GM19324 (cell line): ENCODE results near the gene NYAP2.

Experiments used
- ATAC-seq: cut with Tn5 transposase; IDR thresholded peaks from one replicate; pipeline ENCODE4 v1.9.1; 2021; ENCODE audit warnings: mild to moderate bottlenecking, moderate library complexity; ENCODE audit not compliant: unreplicated experiment, low FRiP score

NYAP2 gene

DNA sequence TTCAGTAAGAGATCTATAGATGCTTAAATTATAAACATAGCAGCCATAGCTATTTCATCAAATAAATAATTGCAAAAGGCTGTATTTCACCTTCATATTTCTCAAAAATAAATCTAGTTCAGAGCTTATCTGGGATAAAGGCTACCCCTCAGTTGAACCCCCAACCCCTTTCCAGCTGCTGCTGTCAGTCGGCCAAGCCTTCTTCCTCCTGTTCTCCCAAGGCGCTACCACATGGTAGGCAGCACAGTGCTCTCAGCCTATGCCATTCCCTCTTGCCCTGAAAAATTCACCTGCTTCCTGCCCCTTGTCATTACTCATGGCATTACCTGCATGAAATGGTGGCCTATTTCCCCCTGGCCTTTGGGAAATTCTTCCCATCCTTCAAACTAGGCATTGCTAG, 136.5 kb downstream of the NYAP2 start:
- ATAC-seq: no peak

DNA sequence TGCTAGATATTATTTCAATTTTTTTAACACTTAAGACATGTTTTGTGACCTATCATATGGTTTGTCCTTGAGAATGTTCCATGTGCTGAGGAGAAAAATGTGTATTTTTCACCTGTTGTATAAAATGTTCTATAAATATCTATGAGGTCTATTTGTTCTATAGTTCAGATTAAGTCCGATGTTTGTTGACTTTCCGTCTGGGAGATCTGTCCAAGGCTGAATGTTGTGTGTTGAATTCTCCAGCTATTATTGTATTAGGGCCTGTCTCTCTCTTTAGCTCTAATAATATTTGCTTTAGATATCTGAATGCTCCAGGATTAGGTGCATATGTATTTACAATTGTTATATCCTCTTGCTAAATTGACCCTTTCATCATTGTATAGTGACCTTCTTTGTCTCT, 144.1 kb downstream of the NYAP2 start:
- no peak for ATAC-seq

DNA sequence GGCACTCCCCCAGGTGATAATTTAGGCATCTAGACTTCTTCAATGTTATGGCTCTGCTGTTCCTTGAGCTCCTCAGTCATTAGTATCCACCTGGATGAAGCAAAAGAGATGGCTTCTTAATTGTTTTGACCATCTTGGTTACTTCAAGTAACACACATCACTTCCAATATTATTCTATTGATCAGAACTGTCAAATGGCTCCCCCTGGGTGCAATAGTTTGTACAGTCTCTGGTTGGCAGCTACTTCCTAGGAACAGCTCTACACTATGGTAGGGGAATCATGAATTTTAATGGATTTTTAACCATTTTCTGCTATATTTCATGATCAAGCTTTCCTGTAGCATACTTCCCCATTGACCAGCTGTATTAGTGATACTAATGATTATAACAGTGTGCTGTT, 157.0 kb downstream of the NYAP2 start:
- no peak for ATAC-seq

DNA sequence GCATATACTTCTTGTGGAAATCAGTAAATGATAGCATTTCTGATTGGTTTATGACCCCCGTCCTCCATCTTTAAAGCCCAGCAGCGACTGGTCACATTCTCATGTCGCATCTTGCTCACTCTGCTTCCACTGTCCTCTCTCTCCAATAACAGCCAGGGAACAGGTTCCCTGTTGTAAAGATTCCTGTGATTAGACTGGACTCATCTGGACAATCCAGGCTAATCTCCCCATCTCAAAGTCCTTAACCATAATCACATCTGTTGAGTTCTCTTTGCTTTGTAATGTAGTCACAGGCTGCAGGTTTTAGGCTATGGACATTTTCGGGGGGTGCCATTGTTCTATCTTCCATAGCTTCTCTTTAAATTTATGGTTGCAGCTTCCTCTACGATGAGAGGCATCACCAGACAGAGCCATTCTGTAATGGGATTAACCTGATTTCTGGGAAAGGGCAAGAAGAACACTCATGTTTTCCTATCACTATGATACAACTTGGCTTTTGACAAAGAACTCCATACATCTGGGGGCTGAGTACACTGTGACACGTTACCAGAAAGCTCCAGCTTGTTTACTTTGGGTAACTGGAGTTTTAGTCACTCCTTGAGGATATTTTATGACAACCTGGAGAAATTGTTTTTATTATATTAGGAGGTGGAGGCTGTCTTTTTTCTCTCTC, 159.0 kb downstream of the NYAP2 start:
- no peak for ATAC-seq

DNA sequence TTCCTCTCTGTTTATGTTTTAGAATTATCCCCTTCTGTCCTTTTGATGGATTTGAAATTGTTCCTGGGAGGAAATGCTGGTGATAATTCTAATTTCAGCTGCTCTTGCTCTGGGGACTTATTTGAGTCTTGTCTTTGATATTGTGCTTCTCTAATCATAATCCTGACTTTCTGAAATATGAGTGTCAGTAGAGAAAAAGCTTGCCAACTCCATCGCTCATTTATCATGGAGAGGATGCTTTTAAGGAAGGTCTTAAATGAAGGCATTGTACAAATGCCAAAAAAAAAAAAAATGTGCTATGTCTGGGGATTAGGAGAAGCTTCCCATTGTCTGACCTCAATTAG, 159.5 kb downstream of the NYAP2 start:
- ATAC-seq: no peak

DNA sequence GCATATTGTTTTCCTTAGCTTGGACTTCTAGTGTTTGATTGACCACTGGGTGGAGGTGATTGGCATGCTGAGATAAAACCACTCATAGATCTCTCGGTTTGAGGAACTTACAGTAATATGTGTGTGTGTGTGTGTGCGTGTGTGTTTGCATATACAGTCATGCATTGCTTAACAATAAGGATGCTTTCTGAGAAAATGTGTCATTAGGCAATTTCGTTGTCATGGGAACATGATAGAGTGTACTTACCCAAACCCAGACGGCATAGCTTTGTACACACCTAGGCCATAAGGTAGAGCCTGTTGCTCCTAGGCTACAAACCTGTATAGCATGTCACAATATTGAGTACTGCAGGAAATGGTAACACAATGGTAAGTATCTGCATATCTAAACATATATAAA, 167.3 kb downstream of the NYAP2 start:
- ATAC-seq: no peak

DNA sequence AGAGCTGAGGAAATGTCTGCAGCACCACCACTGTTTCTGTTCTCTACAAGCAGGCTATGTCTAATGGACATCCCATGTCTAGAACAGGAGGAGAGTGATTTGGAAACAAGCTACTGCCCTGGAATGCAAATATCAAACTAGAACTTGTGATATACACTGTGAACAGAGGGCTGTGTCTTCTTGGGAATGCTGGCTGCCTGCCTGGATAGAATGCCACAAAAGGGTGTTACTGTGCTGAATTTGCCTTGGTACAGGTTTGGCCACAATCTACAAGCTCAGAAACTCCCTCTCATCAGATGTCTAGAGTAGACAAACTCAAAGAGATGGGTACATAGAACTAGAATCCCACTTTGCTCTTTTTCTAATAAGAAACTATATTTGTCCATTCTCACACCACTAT, 170.5 kb downstream of the NYAP2 start:
- ATAC-seq: no peak

DNA sequence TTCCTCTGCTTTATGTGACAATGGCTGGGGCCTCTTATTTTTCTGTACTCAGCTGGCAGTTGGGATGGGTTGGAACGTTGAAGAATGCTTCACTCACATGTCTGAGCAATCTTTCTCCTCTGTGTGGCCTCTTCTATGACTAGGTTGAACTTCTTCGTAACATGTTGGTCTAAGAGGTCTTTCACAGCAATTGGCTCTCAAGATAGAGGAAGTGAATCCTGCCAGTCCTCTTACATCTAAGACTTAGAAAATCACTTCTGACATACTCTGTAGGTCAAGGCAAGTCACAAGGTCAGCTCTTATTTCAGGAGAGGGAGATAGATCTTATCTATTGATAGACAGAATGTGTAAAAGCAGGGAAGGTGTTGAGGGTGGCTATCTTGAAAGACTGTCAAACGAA, 174.1 kb downstream of the NYAP2 start:
- ATAC-seq: no peak

DNA sequence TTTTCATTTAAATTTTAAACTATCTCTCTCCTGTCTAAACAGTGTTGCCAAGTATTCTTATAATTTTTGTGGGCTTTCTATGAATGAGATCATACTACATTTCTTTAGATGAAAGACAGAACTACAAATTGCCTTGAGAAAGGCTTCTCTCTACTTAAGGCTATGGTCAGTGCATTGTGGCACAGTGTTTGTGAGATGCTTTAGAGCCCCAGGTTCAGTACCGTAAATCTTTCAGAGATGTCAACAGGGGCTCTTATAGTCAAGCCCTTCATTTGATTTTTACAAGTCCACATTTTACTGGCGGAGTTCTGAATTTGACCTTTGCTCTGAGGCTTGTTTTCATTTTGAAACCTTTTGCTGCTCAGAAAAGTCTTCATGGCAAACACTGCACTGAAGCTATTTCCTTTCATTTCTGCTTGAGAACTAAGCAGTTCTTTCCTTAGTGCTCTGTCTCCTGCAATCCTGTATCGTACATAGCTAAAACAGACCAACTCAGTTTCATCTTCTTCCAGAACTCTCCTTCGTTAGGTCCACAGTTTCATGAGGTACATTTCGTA, 175.2 kb downstream of the NYAP2 start:
- ATAC-seq: no peak

DNA sequence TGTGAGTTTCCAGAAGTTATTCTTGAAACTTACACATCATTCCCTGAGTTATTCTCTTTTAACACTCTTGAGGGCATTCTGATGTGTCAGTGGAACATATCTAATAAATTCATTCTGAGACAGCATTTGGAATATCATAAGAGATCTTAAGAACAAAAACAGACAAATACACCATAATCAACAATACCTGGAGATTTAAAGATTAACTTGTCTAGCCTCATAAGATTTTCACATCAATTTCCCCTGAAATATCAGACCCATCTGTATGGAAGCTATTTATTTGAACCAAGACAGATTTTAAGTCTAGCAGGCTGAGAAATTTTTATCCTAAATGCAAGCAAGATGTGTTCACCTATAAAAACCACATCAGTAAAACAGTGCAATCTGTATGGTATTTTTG, 181.6 kb downstream of the NYAP2 start:
- ATAC-seq: no peak

DNA sequence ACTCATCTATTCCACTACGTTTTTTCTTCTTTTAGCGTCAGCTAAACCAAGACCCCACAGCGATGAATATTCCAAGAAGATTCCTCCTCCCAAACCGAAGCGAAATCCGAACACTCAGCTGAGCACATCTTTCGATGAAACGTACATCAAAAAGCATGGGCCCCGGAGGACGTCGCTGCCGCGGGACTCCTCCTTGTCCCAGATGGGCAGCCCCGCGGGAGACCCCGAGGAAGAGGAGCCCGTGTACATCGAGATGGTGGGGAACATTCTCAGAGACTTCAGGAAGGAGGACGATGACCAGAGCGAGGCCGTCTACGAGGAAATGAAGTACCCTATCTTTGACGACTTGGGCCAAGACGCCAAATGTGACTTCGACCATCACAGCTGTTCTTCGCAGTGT, 182.4 kb downstream of the NYAP2 start:
- no peak for ATAC-seq

DNA sequence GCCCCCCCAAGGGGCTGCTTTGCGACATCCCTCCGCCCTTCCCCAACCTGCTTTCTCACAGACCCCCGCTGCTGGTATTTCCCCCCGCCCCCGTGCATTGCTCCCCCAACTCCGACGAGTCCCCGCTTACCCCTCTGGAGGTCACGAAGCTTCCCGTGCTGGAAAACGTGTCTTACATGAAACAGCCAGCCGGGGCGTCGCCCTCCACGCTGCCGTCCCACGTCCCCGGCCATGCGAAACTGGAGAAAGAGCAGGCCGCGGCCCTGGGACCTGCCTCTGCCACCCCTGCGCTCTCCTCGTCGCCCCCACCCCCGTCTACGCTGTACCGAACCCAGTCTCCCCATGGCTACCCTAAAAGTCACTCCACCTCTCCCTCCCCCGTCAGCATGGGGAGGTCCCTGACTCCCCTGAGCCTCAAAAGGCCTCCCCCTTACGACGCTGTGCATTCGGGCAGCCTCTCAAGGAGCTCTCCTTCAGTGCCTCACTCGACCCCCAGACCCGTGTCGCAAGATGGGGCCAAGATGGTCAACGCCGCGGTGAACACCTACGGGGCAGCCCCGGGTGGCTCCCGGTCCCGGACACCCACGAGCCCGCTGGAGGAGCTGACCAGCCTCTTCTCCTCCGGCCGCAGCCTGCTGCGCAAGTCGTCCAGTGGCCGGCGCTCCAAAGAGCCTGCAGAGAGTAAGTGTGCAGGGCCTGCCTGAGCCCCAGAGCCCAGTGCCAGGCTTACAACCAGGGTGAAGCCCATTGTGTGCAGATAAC, 183.0 kb downstream of the NYAP2 start:
- no peak for ATAC-seq

DNA sequence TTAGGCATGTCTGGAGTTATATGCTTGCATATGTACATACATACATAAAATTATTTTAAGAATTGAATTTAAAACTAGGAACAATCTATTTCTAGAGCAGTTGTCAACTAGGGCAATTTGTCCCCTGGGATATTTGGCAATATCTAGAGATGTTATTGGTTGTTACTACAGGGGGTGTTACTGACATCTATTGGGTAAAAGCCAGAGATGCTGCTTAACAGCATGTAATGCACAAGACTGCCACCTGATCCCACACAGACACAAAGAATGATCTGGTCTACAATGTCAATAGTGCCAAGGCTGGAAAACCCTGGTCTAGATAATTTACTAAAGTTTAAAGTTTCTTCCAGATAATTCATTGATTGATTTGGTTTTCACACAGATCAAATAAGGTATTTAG, 185.3 kb downstream of the NYAP2 start:
- no peak for ATAC-seq

DNA sequence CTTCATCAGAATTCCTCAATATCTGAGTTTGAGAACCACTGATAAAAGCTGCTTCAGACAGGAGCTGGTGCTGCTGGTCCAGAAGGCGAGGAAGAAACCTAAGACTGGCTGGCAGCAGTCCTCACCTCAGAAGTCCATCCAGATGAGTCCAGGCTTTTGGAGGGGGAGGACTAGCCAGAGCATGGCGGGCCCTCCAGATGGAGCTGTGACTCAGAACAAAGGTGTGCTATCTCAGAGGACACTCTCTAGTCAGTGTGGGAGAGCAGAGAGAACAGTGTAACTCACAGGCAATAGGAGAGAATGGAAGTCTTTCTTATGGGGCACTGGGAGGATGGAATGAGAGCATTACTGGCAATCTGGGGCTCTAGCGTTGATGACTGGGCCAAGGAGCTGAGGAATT, 191.4 kb downstream of the NYAP2 start:
- no peak for ATAC-seq

DNA sequence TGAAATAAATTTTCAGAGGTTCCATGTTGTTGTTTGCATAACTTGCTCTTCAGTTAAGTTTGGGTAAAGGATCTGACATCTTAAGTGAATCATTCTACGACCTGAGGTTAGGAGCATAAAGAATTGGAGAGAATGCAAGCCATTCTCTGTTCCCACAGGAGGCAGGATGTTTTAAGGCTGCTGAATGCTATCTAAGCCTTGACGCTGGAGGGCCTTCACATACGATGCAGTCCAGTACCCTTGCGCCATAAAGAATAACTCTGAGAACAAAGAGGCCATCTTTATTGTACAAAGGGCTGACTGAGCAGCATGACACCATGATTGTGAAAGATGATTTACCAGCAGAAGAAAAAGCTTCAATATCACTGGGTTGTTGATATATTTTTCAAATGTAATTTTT, 198.4 kb downstream of the NYAP2 start:
- ATAC-seq: no peak

DNA sequence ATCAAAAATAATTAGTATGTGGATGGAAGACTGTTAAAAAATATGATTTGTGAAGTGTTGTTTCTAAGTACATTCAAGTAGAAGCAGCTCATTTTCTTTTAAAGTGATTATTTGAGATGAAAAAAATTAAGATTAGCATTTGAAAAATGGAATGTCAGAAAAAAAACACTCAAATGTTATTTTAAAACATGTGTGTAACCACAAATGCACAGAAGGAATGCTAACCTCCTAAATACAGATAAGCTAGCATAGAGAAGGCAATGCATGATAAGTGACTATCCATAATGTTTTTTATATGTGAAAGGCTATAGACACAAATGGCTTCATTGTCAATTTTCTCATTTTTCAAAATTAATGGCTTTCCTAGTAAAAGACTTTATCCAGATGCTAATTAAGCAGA, 198.9 kb downstream of the NYAP2 start:
- ATAC-seq: no peak

DNA sequence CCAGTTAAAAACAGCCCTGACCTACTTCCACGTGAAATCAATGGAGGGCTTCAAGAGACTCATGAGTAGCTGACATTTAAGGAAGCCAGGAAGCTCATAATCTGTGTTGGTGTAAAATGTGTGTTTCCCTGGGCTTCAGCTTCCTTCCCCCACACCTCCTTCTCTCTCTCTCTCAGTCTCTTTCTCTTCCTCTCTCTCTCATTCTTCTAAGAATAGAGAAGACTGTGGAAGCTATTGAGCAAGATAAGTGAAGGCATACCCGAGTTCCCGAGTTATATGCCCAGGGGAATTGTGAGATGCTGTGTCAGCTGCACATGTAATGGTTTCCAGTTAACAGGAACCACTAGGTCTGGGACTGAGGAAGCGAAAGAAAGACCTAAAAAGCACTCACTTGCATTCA, 199.4 kb downstream of the NYAP2 start:
- ATAC-seq: no peak

DNA sequence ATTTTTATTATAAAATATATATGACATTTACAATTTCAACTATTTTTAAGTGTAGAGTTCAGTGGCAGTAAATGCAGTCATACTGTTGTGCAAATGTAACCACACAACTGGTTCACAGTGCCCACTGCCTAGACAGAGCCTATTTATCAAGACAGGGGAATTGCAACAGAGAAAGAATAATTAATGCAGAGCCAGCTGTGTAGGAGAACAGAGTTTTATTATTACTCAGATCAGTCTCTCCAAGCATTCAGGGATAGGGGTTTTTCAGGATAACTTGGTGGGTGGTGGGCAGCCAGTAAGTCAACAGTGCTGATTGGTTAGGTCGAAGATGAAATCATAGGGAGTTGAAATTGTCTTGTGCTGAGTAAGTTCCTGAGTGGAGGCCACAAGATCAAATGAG, 200.3 kb downstream of the NYAP2 start:
- ATAC-seq: no peak

DNA sequence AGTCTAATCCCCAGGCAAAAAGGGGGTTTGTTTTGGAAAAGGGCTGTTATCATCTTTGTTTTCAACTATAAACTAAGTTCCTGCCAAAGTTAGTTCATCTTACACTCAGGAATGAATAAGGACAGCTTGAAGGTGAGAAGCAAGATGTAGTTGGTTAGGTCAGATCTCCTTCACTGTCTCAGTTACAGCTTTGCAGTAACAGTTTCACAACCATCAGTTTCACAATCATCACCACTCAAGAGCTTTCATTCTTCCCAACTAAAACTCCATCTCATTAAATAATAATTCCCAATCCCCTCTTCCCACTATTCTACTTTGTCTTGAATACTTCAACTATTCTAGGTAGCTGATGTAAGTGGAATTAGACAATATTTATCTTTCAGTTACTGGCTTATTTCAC, 200.9 kb downstream of the NYAP2 start:
- no peak for ATAC-seq

DNA sequence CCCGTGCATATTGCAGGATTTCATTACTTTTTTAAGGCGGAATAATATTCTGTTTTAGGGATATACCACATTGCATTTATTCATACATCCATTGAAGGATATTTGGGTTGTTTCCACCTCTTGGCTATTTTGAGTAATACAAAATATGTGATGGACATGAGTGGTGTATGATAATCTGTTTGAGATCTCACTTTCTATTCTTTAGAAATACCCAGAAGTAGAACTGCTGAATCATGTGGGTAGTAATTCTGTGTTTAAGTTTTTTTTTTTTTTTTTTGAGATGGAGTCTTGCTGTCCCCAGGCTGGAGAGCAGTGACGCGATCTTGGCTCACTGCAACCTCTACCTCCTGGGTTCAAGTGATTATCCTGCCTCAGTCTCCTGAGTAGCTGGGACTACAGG, 201.4 kb downstream of the NYAP2 start:
- no peak for ATAC-seq

DNA sequence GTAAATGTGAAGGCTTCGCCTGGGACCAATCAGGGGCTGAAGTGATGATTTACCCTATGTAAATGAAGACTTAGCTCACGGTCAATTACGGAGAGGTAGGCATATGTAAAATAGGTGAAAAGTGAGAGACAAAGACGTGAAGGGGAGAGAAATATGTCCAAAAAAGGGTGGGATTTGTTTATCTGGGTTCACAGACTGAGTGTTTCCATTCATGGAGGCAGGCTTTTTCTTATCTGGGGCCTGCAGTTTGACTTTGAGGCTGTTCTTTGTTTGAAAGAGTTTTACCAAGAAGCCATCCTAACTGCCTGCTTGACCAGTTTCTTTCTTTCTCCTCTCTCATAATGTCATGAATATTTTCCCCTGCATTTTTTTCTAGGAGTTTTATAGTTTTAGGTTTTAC, 202.7 kb downstream of the NYAP2 start:
- no peak for ATAC-seq

DNA sequence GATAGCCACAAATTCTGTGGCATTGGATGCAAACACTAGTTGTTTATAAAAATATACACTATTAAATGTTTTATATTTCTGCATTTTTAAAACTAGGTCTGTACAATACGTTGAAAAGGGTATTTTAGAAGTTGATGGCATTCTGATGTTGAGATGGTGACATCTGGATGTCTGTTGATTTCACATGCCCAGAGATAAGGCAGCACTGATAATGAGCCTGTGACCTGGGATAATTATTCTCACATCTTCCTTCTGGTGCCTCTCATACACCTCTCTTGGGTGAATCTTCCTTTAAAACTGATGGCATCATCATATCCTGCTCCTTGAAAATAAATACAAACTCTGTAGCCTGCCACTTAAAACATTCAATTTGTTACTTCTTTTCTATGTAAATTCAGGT, 208.6 kb downstream of the NYAP2 start:
- no peak for ATAC-seq
